Measurements from ENCODE around the gene MKS1.
A peak's percentile ranks its signal among the peaks of the same experiment; 100 is the strongest.

Gene MKS1

DNA sequence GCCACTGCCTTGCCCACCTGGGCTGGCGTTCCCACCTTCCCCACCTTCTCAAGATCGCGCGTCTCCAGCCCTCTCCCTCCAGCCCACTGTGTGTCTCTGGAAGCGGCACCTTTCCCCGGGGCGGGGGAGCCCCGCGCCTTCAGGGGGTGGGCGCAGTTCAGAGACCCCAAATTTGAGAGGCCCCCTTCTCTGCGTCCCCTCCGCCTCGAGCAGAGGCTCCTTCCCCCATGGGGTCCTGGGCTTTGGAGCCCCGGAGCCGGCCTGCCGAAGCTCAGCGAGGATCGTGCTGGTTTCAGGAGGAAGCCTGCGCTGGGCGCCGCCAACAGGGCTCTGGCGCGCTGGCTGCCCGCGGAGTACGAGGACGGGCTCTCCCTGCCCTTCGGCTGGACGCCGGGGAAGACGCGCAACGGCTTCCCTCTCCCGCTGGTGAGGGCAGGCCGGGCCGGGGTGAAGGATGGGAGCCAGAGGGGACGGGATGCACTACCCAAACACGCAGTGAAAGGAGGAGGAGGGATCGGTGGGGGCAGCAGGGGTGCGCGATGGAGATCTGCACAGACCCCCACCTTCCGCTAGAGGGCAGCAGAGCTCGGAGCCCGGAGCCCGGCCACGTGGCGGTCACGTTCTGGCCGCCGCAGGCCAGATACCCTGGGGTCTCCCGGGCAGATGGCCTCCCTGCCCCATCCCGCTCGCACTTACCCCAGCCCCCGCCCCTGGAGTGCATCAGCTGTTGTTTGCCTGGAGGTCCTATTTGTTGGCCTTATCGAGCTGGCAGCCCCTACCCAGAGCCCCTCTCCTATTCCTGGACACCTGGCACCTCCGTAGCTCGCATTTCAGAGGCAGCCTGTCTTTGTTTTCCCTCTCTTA, 30.4 kb upstream of the MKS1 start (continued):
- TF ChIP-seq, protein P1, sequence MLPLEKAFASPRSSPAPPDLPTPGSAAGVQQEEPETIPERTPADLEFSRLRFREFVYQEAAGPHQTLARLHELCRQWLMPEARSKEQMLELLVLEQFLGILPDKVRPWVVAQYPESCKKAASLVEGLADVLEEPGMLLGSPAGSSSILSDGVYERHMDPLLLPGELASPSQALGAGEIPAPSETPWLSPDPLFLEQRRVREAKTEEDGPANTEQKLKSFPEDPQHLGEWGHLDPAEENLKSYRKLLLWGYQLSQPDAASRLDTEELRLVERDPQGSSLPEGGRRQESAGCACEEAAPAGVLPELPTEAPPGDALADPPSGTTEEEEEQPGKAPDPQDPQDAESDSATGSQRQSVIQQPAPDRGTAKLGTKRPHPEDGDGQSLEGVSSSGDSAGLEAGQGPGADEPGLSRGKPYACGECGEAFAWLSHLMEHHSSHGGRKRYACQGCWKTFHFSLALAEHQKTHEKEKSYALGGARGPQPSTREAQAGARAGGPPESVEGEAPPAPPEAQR (tag by site-specific recombination; IDR thresholded peaks at IDR 0.05), result no peak
- TF ChIP-seq YY1 (tag by site-specific recombination; IDR thresholded peaks at IDR 0.05) (no peak), ZFP41 (tag by site-specific recombination; IDR thresholded peaks at IDR 0.05; ENCODE audit: borderline replicate concordance) (no peak), SETDB1 (IDR thresholded peaks at IDR 0.05; ENCODE audit: insufficient read length, low read length) (peak; percentile 54), ZNF677 (tag by site-specific recombination; IDR thresholded peaks at IDR 0.05) (no peak), CTCF (tag by site-specific recombination; IDR thresholded peaks at IDR 0.05) (peak; percentile 71), KLF16 (tag by site-specific recombination; IDR thresholded peaks at IDR 0.05) (no peak), ZNF658 (tag by site-specific recombination; IDR thresholded peaks at IDR 0.05) (no peak), ZSCAN23 (tag by site-specific recombination; IDR thresholded peaks at IDR 0.05) (no peak), GLI2 (tag by site-specific recombination; IDR thresholded peaks at IDR 0.05; ENCODE audit: borderline replicate concordance, low read depth) (no peak), ZBTB11 (tag by site-specific recombination; conservative IDR thresholded peaks at IDR 0.05; ENCODE audit: low read depth) (no peak), ZEB2 (tag by site-specific recombination; IDR thresholded peaks at IDR 0.05) (peak; percentile 56; the same call in 1 of the 2 replicates), ZNF558 (tag by site-specific recombination; IDR thresholded peaks at IDR 0.05) (no peak), ZNF654 (tag by site-specific recombination; IDR thresholded peaks at IDR 0.05; ENCODE audit: low read depth) (peak; percentile 56), ZNF623 (tag by site-specific recombination; IDR thresholded peaks at IDR 0.05) (no peak), ZNF777 (tag by site-specific recombination; IDR thresholded peaks at IDR 0.05; ENCODE audit: borderline replicate concordance) (peak; percentile 66; the same call in 1 of the 2 replicates), TCF7L2 (IDR thresholded peaks at IDR 0.05; ENCODE audit: borderline replicate concordance, low read depth, low read length) (no peak), ZNF560 (tag by site-specific recombination; IDR thresholded peaks at IDR 0.05; ENCODE audit: borderline replicate concordance) (no peak), HOXD13 (CRISPR knock-in tag; IDR thresholded peaks at IDR 0.05; ENCODE audit: borderline replicate concordance) (0 out of 2 replicates have a peak, but pooled peaks have one; percentile 19), ZBTB20 (tag by site-specific recombination; IDR thresholded peaks at IDR 0.05) (no peak), GLIS1 (tag by site-specific recombination; IDR thresholded peaks at IDR 0.05) (peak; percentile 39), ZSCAN4 (tag by site-specific recombination; IDR thresholded peaks at IDR 0.05) (no peak), ZNF792 (tag by site-specific recombination; IDR thresholded peaks at IDR 0.05) (no peak)
- TF ChIP-seq, protein P2, sequence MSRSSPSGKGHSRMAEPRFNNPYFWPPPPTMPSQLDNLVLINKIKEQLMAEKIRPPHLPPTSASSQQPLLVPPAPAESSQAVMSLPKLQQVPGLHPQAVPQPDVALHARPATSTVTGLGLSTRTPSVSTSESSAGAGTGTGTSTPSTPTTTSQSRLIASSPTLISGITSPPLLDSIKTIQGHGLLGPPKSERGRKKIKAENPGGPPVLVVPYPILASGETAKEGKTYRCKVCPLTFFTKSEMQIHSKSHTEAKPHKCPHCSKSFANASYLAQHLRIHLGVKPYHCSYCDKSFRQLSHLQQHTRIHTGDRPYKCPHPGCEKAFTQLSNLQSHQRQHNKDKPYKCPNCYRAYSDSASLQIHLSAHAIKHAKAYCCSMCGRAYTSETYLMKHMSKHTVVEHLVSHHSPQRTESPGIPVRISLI (tag by site-specific recombination; IDR thresholded peaks at IDR 0.05), result no peak
- TF ChIP-seq, protein P3, sequence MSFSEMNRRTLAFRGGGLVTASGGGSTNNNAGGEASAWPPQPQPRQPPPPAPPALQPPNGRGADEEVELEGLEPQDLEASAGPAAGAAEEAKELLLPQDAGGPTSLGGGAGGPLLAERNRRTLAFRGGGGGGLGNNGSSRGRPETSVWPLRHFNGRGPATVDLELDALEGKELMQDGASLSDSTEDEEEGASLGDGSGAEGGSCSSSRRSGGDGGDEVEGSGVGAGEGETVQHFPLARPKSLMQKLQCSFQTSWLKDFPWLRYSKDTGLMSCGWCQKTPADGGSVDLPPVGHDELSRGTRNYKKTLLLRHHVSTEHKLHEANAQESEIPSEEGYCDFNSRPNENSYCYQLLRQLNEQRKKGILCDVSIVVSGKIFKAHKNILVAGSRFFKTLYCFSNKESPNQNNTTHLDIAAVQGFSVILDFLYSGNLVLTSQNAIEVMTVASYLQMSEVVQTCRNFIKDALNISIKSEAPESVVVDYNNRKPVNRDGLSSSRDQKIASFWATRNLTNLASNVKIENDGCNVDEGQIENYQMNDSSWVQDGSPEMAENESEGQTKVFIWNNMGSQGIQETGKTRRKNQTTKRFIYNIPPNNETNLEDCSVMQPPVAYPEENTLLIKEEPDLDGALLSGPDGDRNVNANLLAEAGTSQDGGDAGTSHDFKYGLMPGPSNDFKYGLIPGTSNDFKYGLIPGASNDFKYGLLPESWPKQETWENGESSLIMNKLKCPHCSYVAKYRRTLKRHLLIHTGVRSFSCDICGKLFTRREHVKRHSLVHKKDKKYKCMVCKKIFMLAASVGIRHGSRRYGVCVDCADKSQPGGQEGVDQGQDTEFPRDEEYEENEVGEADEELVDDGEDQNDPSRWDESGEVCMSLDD (tag by site-specific recombination; IDR thresholded peaks at IDR 0.05), result no peak
- TF ChIP-seq, protein P4, sequence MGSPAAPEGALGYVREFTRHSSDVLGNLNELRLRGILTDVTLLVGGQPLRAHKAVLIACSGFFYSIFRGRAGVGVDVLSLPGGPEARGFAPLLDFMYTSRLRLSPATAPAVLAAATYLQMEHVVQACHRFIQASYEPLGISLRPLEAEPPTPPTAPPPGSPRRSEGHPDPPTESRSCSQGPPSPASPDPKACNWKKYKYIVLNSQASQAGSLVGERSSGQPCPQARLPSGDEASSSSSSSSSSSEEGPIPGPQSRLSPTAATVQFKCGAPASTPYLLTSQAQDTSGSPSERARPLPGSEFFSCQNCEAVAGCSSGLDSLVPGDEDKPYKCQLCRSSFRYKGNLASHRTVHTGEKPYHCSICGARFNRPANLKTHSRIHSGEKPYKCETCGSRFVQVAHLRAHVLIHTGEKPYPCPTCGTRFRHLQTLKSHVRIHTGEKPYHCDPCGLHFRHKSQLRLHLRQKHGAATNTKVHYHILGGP (tag by site-specific recombination; IDR thresholded peaks at IDR 0.05), result no peak

All from HEK293 (cell line).